Loucy (cell line): ENCODE measurements around the gene ATP6V0A4.
"Not testable (repeated sequence)": the region's sequence is repeated elsewhere in the genome, so short reads cannot be mapped to it uniquely, and the experiment has no call there.

ENCODE experiments used
- H2AFZ ChIP-seq: fragments of 200-600 bp; sonication (generic); 2 replicates; pipeline ENCODE4 v1.6.0; 2016; ENCODE audit warnings: antibody characterized with exemption, mild to moderate bottlenecking, low read length, moderate library complexity
- H3F3A ChIP-seq: fragments of 200-600 bp; 2 replicates; pipeline ENCODE4 v1.6.0; 2016; ENCODE audit warnings: antibody characterized with exemption, low read depth, mild to moderate bottlenecking
- H3K27me3 ChIP-seq: fragments of 200-600 bp; sonication (generic); 2 replicates; pipeline ENCODE4 v1.6.1; 2014; ENCODE audit warnings: low read length, mild to moderate bottlenecking; ENCODE audit not compliant: insufficient read depth, poor library complexity, severe bottlenecking
- H3K36me3 ChIP-seq: fragments of 200-600 bp; sonication (generic); 2 replicates; pipeline ENCODE4 v1.6.1; 2016; ENCODE audit warnings: low read length; ENCODE audit not compliant: insufficient read depth
- H3K4me1 ChIP-seq: fragments of 200-600 bp; sonication (generic); 2 replicates; pipeline ENCODE4 v1.5.1; 2014; ENCODE audit warnings: low read length, mild to moderate bottlenecking; ENCODE audit not compliant: insufficient read depth, poor library complexity, severe bottlenecking
- H3K4me2 ChIP-seq: fragments of 200-600 bp; sonication (generic); 2 replicates; pipeline ENCODE4 v1.6.0; 2014; ENCODE audit warnings: antibody characterized with exemption, low read length, low read depth, mild to moderate bottlenecking; ENCODE audit not compliant: poor library complexity, severe bottlenecking
- H3K4me3 ChIP-seq: fragments of 200-600 bp; sonication (generic); 2 replicates; pipeline ENCODE4 v1.5.1; 2014; ENCODE audit warnings: low read length, mild to moderate bottlenecking, mixed read lengths; ENCODE audit not compliant: poor library complexity, severe bottlenecking
- H3K79me2 ChIP-seq: fragments of 200-600 bp; sonication (generic); 2 replicates; pipeline ENCODE4 v1.6.1; 2014; ENCODE audit warnings: low read length; ENCODE audit not compliant: insufficient read depth
- H3K9ac ChIP-seq: fragments of 200-600 bp; sonication (generic); 2 replicates; pipeline ENCODE4 v1.6.0; 2014; ENCODE audit warnings: mild to moderate bottlenecking, low read depth, low read length, moderate library complexity; ENCODE audit not compliant: poor library complexity, severe bottlenecking
- H3K9me2 ChIP-seq: fragments of 200-600 bp; sonication (generic); replicated peaks from 2 replicates; pipeline ENCODE4 v1.6.1; 2016; ENCODE audit warnings: low read depth, low read length, mixed read lengths
- H3K9me3 ChIP-seq: fragments of 200-600 bp; sonication (generic); 2 replicates; pipeline ENCODE4 v1.6.1; 2014; ENCODE audit warnings: mild to moderate bottlenecking, antibody characterized with exemption, low read length, low read depth; ENCODE audit not compliant: insufficient read depth
- H4K20me1 ChIP-seq: fragments of 200-600 bp; sonication (generic); 2 replicates; pipeline ENCODE4 v1.6.0; 2014; ENCODE audit warnings: antibody characterized with exemption, low read length, mild to moderate bottlenecking; ENCODE audit not compliant: insufficient read depth, poor library complexity, severe bottlenecking
- CTCF ChIP-seq: fragments of 200-600 bp; sonication (generic); conservative IDR thresholded peaks from 2 replicates; pipeline ENCODE4 v1.5.1; 2014; ENCODE audit warnings: mild to moderate bottlenecking, antibody characterized with exemption, low read length
- EZH2phosphoT487 ChIP-seq: fragments of 200-600 bp; IDR thresholded peaks from 2 replicates; pipeline ENCODE4 v1.6.1; 2018; ENCODE audit warnings: antibody characterized with exemption, mild to moderate bottlenecking, moderate library complexity, borderline replicate concordance

The ATP6V0A4 gene

GRCh38 chr7:138813945-138814344 lies 15.9 kb upstream of the ATP6V0A4 start:
- H3K36me3 ChIP-seq: no peaks in the 10 kb centered on the region
- no peaks in the 10 kb centered on the region for H3K9me3 ChIP-seq
- H4K20me1 ChIP-seq: no peaks in the 10 kb centered on the region
- H3F3A ChIP-seq: no peaks in the 10 kb centered on the region
- H3K79me2 ChIP-seq: no peaks in the 10 kb centered on the region
- H3K9me2 ChIP-seq: no peaks in the 10 kb centered on the region
- no peaks in the 10 kb centered on the region for H3K27me3 ChIP-seq
- H3K4me1 ChIP-seq: no peaks in the 10 kb centered on the region
- no peak overlapping the region for H3K4me3 ChIP-seq
- H3K4me2 ChIP-seq: no peak overlapping the region
- TF ChIP-seq EZH2phosphoT487 (no peak), CTCF (no peak)
- no peak overlapping the region for H3K9ac ChIP-seq
- no peak overlapping the region for H2AFZ ChIP-seq

GRCh38 chr7:138811327-138811726 lies 13.3 kb upstream of the ATP6V0A4 start:
- H3K4me2 ChIP-seq, H3K9me3 ChIP-seq, H3K9me2 ChIP-seq, H4K20me1 ChIP-seq, H3K36me3 ChIP-seq, H3F3A ChIP-seq, H3K9ac ChIP-seq, H3K27me3 ChIP-seq, H3K79me2 ChIP-seq, H2AFZ ChIP-seq, H3K4me1 ChIP-seq, H3K4me3 ChIP-seq: not testable (repeated sequence)

GRCh38 chr7:138809346-138809745 lies 11.3 kb upstream of the ATP6V0A4 start:
- TF ChIP-seq EZH2phosphoT487 (no peak), CTCF (no peak)
- Histone ChIP-seq H3K27me3 (no peaks in the 10 kb centered on the region), H3K9ac (no peak overlapping the region), H3K9me2 (no peaks in the 10 kb centered on the region), H3K9me3 (no peaks in the 10 kb centered on the region), H3K4me2 (no peak overlapping the region), H2AFZ (no peak overlapping the region), H3K36me3 (no peaks in the 10 kb centered on the region), H4K20me1 (no peaks in the 10 kb centered on the region), H3K4me1 (no peaks in the 10 kb centered on the region), H3K4me3 (no peak overlapping the region), H3K79me2 (no peaks in the 10 kb centered on the region), H3F3A (no peaks in the 10 kb centered on the region)

- H2AFZ ChIP-seq: no peak overlapping the region
- no peaks in the 10 kb centered on the region for H3K27me3 ChIP-seq
- no peaks in the 10 kb centered on the region for H3K79me2 ChIP-seq
- H3K4me2 ChIP-seq: no peak overlapping the region
- H3K9me2 ChIP-seq: no peaks in the 10 kb centered on the region
- no peaks in the 10 kb centered on the region for H4K20me1 ChIP-seq
- TF ChIP-seq EZH2phosphoT487 (no peak), CTCF (no peak)
- no peaks in the 10 kb centered on the region for H3K4me1 ChIP-seq
- H3K4me3 ChIP-seq: no peak overlapping the region
- no peaks in the 10 kb centered on the region for H3K9me3 ChIP-seq
- H3F3A ChIP-seq: no peaks in the 10 kb centered on the region
- H3K36me3 ChIP-seq: no peaks in the 10 kb centered on the region
- no peak overlapping the region for H3K9ac ChIP-seq
Observed at GRCh38 chr7:138804618-138805017, 6.6 kb upstream of the ATP6V0A4 start.
